GM12873 (cell line): Measurements from ENCODE around the gene C1orf174.

Experiments
- TF ChIP-seq, protein P1 (sequence below): IDR thresholded peaks from 2 replicates; pipeline ENCODE4 v1.5.1; 2012; ENCODE audit warnings: low read depth, mild to moderate bottlenecking, moderate library complexity, low read length, control low read depth; ENCODE audit not compliant: insufficient read depth; ENCODE audit errors: missing control alignments

The C1orf174 gene

DNA sequence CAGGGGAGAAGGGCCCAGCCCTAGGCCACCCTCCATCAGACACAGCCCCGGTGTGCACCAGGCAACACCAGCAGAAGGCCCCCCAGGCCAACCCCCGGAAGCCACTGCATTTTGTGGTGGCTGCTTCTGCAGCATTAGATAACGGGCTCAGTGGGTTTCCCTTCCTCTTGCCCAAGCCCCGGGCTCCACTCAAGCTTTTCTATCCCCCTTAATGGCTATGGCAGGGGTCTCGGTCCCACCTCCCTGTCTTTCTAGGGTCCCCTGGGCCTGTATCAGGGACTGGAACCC, 18.9 kb downstream of the C1orf174 start:
- TF ChIP-seq, protein P1, sequence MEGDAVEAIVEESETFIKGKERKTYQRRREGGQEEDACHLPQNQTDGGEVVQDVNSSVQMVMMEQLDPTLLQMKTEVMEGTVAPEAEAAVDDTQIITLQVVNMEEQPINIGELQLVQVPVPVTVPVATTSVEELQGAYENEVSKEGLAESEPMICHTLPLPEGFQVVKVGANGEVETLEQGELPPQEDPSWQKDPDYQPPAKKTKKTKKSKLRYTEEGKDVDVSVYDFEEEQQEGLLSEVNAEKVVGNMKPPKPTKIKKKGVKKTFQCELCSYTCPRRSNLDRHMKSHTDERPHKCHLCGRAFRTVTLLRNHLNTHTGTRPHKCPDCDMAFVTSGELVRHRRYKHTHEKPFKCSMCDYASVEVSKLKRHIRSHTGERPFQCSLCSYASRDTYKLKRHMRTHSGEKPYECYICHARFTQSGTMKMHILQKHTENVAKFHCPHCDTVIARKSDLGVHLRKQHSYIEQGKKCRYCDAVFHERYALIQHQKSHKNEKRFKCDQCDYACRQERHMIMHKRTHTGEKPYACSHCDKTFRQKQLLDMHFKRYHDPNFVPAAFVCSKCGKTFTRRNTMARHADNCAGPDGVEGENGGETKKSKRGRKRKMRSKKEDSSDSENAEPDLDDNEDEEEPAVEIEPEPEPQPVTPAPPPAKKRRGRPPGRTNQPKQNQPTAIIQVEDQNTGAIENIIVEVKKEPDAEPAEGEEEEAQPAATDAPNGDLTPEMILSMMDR = no peak

GRCh38 chr1:3880429-3881192, 19.5 kb downstream of the C1orf174 start:
- TF ChIP-seq, protein P1 = no peak

- TF ChIP-seq, protein P1 = no peak
Observed at GRCh38 chr1:3879787-3880428, 20.2 kb downstream of the C1orf174 start.

DNA sequence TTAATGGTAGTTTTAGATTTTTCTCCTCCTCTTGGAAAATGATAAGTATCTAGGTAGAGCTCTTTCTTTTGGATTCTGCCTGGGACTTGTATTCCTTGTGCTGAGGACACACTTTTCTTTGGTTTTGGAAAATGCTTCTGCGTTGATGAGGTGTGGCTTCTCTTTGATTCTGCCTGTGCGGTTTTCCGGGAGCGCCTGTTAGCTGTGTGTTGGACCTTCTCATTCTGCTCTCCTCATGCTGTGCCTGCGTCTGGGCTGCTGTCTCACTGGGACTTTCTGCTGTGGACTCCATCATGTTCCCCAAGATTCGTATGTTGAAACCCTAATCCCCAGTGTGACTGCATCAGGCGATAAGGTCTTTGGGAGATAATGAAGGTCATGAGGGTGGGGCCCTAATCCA, 21.0 kb downstream of the C1orf174 start:
- TF ChIP-seq, protein P1 = no peak

DNA sequence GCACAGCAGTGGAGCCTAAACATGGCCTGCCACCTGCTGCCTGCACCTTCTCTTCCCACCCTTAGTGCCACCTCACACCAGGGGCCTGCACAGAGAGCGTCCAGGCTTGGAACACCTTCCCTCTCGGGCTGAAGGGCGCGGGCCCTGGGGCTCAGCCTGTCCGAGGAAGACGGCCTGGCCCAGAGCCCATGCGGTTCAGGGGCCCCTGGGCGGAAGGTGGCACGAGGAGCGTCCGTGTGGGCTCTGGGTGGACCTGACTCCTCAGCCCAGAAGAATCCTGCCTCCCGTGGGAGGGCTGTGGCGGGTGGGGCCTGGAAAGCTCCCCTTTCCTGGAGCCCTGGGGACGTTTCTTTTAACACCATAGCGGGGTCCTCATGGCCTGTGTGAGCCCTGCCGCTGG, 23.4 kb downstream of the C1orf174 start:
- TF ChIP-seq, protein P1 = no peak

DNA sequence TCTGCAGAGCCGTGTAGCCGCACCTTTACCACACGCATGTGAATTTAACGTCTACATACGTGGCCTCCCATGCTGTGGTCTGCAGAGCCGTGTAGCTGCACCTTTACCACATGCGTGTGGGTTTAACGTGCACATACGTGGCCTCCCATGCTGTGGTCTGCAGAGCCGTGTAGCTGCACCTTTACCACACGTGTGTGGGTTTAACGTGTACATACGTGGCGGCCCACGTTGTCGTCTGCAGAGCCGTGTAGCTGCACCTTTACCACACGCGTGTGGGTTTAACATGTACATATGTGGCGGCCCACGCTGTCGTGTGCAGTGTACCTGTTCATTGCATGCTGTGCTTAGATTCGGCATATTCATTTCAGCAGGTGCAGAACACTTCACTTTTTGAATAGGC, 25.3 kb downstream of the C1orf174 start:
- TF ChIP-seq, protein P1 = no peak

DNA sequence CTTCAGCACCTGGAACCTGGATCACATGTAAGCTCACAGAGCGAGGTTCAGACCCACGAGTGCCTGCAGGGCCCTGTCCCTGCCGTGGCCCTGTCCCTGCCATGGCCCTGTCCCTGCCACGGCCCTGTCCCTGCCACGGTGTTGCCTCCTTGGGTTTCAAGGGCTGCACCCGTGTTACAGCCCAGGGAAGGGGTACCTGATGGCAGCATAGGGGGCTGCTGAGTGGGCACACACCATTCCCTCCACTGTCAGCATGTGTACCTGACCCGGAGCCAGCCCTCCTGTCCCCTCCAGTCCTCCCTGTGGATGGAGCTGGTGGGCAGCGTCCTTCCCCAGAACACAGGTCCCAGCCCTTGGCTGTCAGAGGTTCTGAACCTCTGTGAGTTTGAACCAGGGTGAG, 27.5 kb downstream of the C1orf174 start:
- TF ChIP-seq, protein P1 = no peak
